ENCODE data around the gene LHPP.

Gene LHPP

GRCh38 chr10:124470544-124471434 lies 9.2 kb downstream of the LHPP start:
- DNase-seq (ENCODE audit: low read depth in 2 of 2), result no peak

GRCh38 chr10:124472071-124472470 lies 10.4 kb downstream of the LHPP start:
- DNase-seq (ENCODE audit: low read depth in 2 of 2), result no peak

GRCh38 chr10:124473070-124473469 lies 11.4 kb downstream of the LHPP start:
- DNase-seq (ENCODE audit: low read depth in 2 of 2), result no peak

GRCh38 chr10:124474514-124475070 lies 13.0 kb downstream of the LHPP start:
- DNase-seq (ENCODE audit: low read depth in 2 of 2), result no peak

GRCh38 chr10:124476043-124476725 lies 14.6 kb downstream of the LHPP start:
- DNase-seq (ENCODE audit: low read depth in 2 of 2), result no peak

GRCh38 chr10:124477614-124478363 lies 16.2 kb downstream of the LHPP start:
- DNase-seq (ENCODE audit: low read depth in 2 of 2), result no peak

GRCh38 chr10:124478515-124478914 lies 16.9 kb downstream of the LHPP start:
- DNase-seq (ENCODE audit: low read depth in 2 of 2), result no peak

- no peak for DNase-seq (ENCODE audit: low read depth in 2 of 2)
Measured at GRCh38 chr10:124480860-124481259, 19.2 kb downstream of the LHPP start.

GRCh38 chr10:124481717-124482116 lies 20.1 kb downstream of the LHPP start:
- no peak for DNase-seq (ENCODE audit: low read depth in 2 of 2)

- DNase-seq (ENCODE audit: low read depth in 2 of 2), result no peak
Measured at GRCh38 chr10:124482236-124482800, 20.7 kb downstream of the LHPP start.

GRCh38 chr10:124482876-124483275 lies 21.3 kb downstream of the LHPP start:
- no peak for DNase-seq (ENCODE audit: low read depth in 2 of 2)

- no peak for DNase-seq (ENCODE audit: low read depth in 2 of 2)
Measured at GRCh38 chr10:124484031-124484430, 22.4 kb downstream of the LHPP start.

GRCh38 chr10:124484661-124485060 lies 23.0 kb downstream of the LHPP start:
- no peak for DNase-seq (ENCODE audit: low read depth in 2 of 2)

GRCh38 chr10:124486635-124487034 lies 25.0 kb downstream of the LHPP start:
- no peak for DNase-seq (ENCODE audit: low read depth in 2 of 2)

- DNase-seq (ENCODE audit: low read depth in 2 of 2), result no peak
Measured at GRCh38 chr10:124491105-124491504, 29.5 kb downstream of the LHPP start.

- no peak for DNase-seq (ENCODE audit: low read depth in 2 of 2)
Measured at GRCh38 chr10:124492266-124492665, 30.6 kb downstream of the LHPP start.

GRCh38 chr10:124493214-124493882 lies 31.7 kb downstream of the LHPP start:
- no peak for DNase-seq (ENCODE audit: low read depth in 2 of 2)

GRCh38 chr10:124494046-124494807 lies 32.6 kb downstream of the LHPP start:
- DNase-seq (ENCODE audit: low read depth in 2 of 2), result no peak

GRCh38 chr10:124495162-124495561 lies 33.5 kb downstream of the LHPP start:
- DNase-seq (ENCODE audit: low read depth in 2 of 2), result no peak

- DNase-seq (ENCODE audit: low read depth in 2 of 2), result no peak
Measured at GRCh38 chr10:124495725-124496124, 34.1 kb downstream of the LHPP start.

Data from fibroblast of skin of left biceps (primary cell).